HepG2 (cell line): Measurements from ENCODE around the gene CDT1. TPM values are rescaled to one million over a fixed set of nuclear protein-coding genes. Genes with fewer than 3 reads are reported as not detected.

Experiments
- AKAP8 ChIP-seq: sonication (generic); formaldehyde crosslinking; IDR thresholded peaks from 2 replicates; pipeline ENCODE4 v1.5.1; 2020; ENCODE audit warnings: mild to moderate bottlenecking, missing genetic modification reagents
- FOSL2 ChIP-seq: sonication (generic); formaldehyde crosslinking; IDR thresholded peaks from 2 replicates; pipeline ENCODE4 v1.4.0; 2020; ENCODE audit warnings: missing genetic modification reagents
- GATAD2A ChIP-seq: IDR thresholded peaks from 2 replicates; pipeline ENCODE4 v1.6.1; 2016
- IKZF4 ChIP-seq: sonication (generic); formaldehyde crosslinking; IDR thresholded peaks from 2 replicates; pipeline ENCODE4 v1.5.1; 2020; ENCODE audit warnings: borderline replicate concordance, mild to moderate bottlenecking, low read depth, missing genetic modification reagents; ENCODE audit errors: not compliant biosample characterization
- KAT8 ChIP-seq: IDR thresholded peaks from 2 replicates; pipeline ENCODE4 v1.6.1; 2016; ENCODE audit warnings: missing genetic modification reagents, missing compliant biosample characterization
- KDM2A ChIP-seq: sonication (generic); formaldehyde crosslinking; IDR thresholded peaks from 2 replicates; pipeline ENCODE4 v1.4.0; 2020; ENCODE audit warnings: low read depth, missing genetic modification reagents, borderline replicate concordance
- LCORL ChIP-seq, 2 experiments: fragments of 450-650 bp in 1 of 2; sonication (generic) in 1 of 2; formaldehyde crosslinking in 1 of 2; IDR thresholded peaks; 2 replicates each; pipeline versions ENCODE4 v1.5.0 to v1.6.1; 2017 to 2020; ENCODE audit warnings: antibody characterized with exemption in 1 of 2, missing genetic modification reagents in 1 of 2
- MTA1 ChIP-seq: sonication (generic); formaldehyde crosslinking; IDR thresholded peaks from 2 replicates; pipeline ENCODE4 v1.4.0; 2020; ENCODE audit warnings: missing genetic modification reagents, mild to moderate bottlenecking, borderline replicate concordance
- SALL1 ChIP-seq: sonication (generic); formaldehyde crosslinking; IDR thresholded peaks from 2 replicates; pipeline ENCODE4 v1.8.0; 2022; ENCODE audit warnings: mild to moderate bottlenecking, missing genetic modification reagents
- SOX6 ChIP-seq, 2 experiments: fragments of 450-650 bp in 1 of 2; sonication (generic) in 1 of 2; formaldehyde crosslinking in 1 of 2; IDR thresholded peaks; 2 replicates each; pipeline versions ENCODE4 v1.4.0 to v1.6.1; 2017 to 2020; ENCODE audit warnings: antibody characterized with exemption in 1 of 2, mild to moderate bottlenecking in 1 of 2, missing genetic modification reagents in 1 of 2
- ZBTB38 ChIP-seq: sonication (generic); formaldehyde crosslinking; IDR thresholded peaks from 2 replicates; pipeline ENCODE4 v1.5.1; 2020; ENCODE audit warnings: mild to moderate bottlenecking, missing genetic modification reagents
- ZEB1 ChIP-seq: IDR thresholded peaks from 2 replicates; pipeline ENCODE4 v1.6.1; 2012; ENCODE audit warnings: mild to moderate bottlenecking, low read depth, inconsistent platforms; ENCODE audit not compliant: insufficient replicate concordance
- ZNF331 ChIP-seq: sonication (generic); formaldehyde crosslinking; IDR thresholded peaks from 2 replicates; pipeline ENCODE4 v1.4.0; 2020; ENCODE audit warnings: missing genetic modification reagents
- ZNF430 ChIP-seq: sonication (generic); formaldehyde crosslinking; IDR thresholded peaks from 2 replicates; pipeline ENCODE4 v1.9.0; 2021; ENCODE audit warnings: mild to moderate bottlenecking, missing genetic modification reagents
- ZNF547 ChIP-seq: sonication (generic); formaldehyde crosslinking; IDR thresholded peaks from 2 replicates; pipeline ENCODE4 v1.5.1; 2020; ENCODE audit warnings: mild to moderate bottlenecking, missing genetic modification reagents
- ZNF891 ChIP-seq: sonication (generic); formaldehyde crosslinking; IDR thresholded peaks from 2 replicates; pipeline ENCODE4 v1.5.0; 2020; ENCODE audit warnings: mild to moderate bottlenecking, missing genetic modification reagents
- polyA plus RNA-seq, 8 experiments: library from polyadenylated mRNA; depleted of rRNA in 3 of 8; stranded (reverse) in 7 of 8; unstranded in 1 of 8; fragments of >200 nt; fragmentation: Illumina TruSeq in 4 of 8; extraction: Trizol in 4 of 8; gene quantifications; 2 replicates each; pipeline versions ENCODE4 v1.2.1 to v1.2.3, GENCODE V29; 2011 to 2016; ENCODE audit warnings: low read depth in 4 of 8, missing spikeins in 1 of 8, mixed read lengths in 1 of 8; ENCODE audit not compliant: insufficient read depth in 1 of 8
- total RNA-seq, 5 experiments: library from RNA; depleted of rRNA; stranded (reverse); fragments of >200 nt; fragmentation: Illumina TruSeq; extraction: Trizol; gene quantifications; 2 replicates each; pipeline ENCODE4 v1.2.3, GENCODE V29; 2016; ENCODE audit warnings: low read depth in 1 of 5
- TF ChIP-seq, protein P1 (sequence below): sonication (generic); formaldehyde crosslinking; IDR thresholded peaks from 2 replicates; pipeline ENCODE4 v1.5.0; 2020; ENCODE audit warnings: mild to moderate bottlenecking, missing genetic modification reagents, moderate library complexity
- TF ChIP-seq, protein P2 (sequence below): sonication (generic); formaldehyde crosslinking; conservative IDR thresholded peaks from 2 replicates; pipeline ENCODE4 v1.4.0; 2020; ENCODE audit warnings: mild to moderate bottlenecking, missing genetic modification reagents, moderate library complexity
- TF ChIP-seq, protein P3 (sequence below): sonication (generic); formaldehyde crosslinking; IDR thresholded peaks from 2 replicates; pipeline ENCODE4 v1.5.0; 2020; ENCODE audit warnings: missing genetic modification reagents

Gene CDT1
- total and polyA plus RNA-seq, 2 of the 13 experiments (the other 11 are each of a cell fraction or from before 2014, with no cell fraction given): 23.1 to 23.8 TPM

DNA sequence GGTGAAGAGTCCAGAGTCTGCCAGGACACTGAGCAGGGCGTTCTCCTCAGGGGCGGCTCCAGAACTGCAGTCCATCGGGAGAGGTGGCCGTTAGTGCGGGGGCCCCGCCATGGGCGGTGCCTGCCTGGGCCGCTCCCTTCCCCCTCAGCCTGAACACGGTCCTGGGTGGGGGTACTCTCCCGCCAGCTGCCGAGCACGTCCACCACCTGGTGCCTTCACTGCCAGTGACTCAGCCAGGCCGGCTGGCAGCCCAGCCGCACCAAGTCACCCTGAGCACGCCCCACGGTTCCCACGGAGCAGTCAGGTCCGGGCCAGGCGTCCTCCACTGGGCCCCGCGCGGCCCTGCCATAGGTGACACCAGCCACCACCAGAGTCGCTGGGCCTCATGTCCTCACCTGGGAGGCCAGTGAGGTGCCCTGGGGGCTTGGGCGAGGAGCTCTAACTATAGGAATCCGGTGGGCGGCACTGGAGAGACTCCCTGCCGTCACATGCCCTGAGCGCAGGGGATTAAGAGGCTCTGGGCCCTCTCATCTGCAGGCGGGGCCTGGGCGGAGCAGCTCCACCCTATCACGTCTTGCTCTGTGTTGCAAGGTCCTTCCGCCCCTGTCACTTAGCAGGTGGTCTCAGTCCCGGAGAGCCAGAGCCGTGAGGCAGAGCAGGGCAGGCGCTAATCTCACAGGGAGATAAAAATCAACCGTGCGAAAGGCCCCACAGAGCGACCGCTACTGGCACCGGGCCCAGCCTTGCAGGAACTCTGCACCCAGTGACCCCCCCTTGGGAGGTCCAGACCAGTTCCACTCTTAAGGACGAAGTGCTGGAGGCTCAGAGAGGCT is 32.9 kb upstream of the CDT1 start (continued):
- TF ChIP-seq SOX6 (IDR thresholded peaks at IDR 0.05): no peak
- peak; percentile 51 for TF ChIP-seq SOX6 (CRISPR knock-in tag; IDR thresholded peaks at IDR 0.05)
- TF ChIP-seq KDM2A: peak; percentile 64; the same call in 1 of the 2 replicates
- TF ChIP-seq, protein P1, sequence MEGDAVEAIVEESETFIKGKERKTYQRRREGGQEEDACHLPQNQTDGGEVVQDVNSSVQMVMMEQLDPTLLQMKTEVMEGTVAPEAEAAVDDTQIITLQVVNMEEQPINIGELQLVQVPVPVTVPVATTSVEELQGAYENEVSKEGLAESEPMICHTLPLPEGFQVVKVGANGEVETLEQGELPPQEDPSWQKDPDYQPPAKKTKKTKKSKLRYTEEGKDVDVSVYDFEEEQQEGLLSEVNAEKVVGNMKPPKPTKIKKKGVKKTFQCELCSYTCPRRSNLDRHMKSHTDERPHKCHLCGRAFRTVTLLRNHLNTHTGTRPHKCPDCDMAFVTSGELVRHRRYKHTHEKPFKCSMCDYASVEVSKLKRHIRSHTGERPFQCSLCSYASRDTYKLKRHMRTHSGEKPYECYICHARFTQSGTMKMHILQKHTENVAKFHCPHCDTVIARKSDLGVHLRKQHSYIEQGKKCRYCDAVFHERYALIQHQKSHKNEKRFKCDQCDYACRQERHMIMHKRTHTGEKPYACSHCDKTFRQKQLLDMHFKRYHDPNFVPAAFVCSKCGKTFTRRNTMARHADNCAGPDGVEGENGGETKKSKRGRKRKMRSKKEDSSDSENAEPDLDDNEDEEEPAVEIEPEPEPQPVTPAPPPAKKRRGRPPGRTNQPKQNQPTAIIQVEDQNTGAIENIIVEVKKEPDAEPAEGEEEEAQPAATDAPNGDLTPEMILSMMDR: peak; percentile 17; the same call in 1 of the 2 replicates
- peak; percentile 60; the same call in 1 of the 2 replicates for TF ChIP-seq GATAD2A
- TF ChIP-seq MTA1 (CRISPR knock-in tag): peak; percentile 81; the same call in 1 of the 2 replicates
- TF ChIP-seq ZNF891 (CRISPR knock-in tag): peak; percentile 79; the same call in 1 of the 2 replicates
- TF ChIP-seq KAT8 (CRISPR knock-in tag): no peak
- TF ChIP-seq ZNF430 (CRISPR knock-in tag): peak; percentile 48; the same call in 1 of the 2 replicates
- no peak for TF ChIP-seq LCORL (IDR thresholded peaks at IDR 0.05)
- peak; percentile 86; the same call in 1 of the 2 replicates for TF ChIP-seq LCORL (CRISPR knock-in tag; IDR thresholded peaks at IDR 0.05)
- peak; percentile 77 for TF ChIP-seq ZBTB38
- peak; percentile 57; the same call in 1 of the 2 replicates for TF ChIP-seq SALL1 (CRISPR knock-in tag)
- TF ChIP-seq, protein P2, sequence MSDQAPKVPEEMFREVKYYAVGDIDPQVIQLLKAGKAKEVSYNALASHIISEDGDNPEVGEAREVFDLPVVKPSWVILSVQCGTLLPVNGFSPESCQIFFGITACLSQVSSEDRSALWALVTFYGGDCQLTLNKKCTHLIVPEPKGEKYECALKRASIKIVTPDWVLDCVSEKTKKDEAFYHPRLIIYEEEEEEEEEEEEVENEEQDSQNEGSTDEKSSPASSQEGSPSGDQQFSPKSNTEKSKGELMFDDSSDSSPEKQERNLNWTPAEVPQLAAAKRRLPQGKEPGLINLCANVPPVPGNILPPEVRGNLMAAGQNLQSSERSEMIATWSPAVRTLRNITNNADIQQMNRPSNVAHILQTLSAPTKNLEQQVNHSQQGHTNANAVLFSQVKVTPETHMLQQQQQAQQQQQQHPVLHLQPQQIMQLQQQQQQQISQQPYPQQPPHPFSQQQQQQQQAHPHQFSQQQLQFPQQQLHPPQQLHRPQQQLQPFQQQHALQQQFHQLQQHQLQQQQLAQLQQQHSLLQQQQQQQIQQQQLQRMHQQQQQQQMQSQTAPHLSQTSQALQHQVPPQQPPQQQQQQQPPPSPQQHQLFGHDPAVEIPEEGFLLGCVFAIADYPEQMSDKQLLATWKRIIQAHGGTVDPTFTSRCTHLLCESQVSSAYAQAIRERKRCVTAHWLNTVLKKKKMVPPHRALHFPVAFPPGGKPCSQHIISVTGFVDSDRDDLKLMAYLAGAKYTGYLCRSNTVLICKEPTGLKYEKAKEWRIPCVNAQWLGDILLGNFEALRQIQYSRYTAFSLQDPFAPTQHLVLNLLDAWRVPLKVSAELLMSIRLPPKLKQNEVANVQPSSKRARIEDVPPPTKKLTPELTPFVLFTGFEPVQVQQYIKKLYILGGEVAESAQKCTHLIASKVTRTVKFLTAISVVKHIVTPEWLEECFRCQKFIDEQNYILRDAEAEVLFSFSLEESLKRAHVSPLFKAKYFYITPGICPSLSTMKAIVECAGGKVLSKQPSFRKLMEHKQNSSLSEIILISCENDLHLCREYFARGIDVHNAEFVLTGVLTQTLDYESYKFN (CRISPR knock-in tag): 0 out of 2 replicates have a peak, but pooled peaks have one; percentile 28
- TF ChIP-seq IKZF4: no peak
- 0 out of 2 replicates have a peak, but pooled peaks have one; percentile 12 for TF ChIP-seq ZNF547
- TF ChIP-seq ZEB1: no peak
- peak; percentile 13; the same call in 1 of the 2 replicates for TF ChIP-seq FOSL2 (CRISPR knock-in tag)
- TF ChIP-seq AKAP8 (CRISPR knock-in tag): peak; percentile 80; the same call in 1 of the 2 replicates
- TF ChIP-seq, protein P3, sequence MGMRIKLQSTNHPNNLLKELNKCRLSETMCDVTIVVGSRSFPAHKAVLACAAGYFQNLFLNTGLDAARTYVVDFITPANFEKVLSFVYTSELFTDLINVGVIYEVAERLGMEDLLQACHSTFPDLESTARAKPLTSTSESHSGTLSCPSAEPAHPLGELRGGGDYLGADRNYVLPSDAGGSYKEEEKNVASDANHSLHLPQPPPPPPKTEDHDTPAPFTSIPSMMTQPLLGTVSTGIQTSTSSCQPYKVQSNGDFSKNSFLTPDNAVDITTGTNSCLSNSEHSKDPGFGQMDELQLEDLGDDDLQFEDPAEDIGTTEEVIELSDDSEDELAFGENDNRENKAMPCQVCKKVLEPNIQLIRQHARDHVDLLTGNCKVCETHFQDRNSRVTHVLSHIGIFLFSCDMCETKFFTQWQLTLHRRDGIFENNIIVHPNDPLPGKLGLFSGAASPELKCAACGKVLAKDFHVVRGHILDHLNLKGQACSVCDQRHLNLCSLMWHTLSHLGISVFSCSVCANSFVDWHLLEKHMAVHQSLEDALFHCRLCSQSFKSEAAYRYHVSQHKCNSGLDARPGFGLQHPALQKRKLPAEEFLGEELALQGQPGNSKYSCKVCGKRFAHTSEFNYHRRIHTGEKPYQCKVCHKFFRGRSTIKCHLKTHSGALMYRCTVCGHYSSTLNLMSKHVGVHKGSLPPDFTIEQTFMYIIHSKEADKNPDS (CRISPR knock-in tag): peak; percentile 86; the same call in 1 of the 2 replicates
- TF ChIP-seq ZNF331 (CRISPR knock-in tag): 0 out of 2 replicates have a peak, but pooled peaks have one; percentile 43
